KMS-11 (cell line): ENCODE data around the gene FHIT.

ENCODE experiments used
- H2AFZ ChIP-seq: fragments of 200-600 bp; sonication (generic); 2 replicates; pipeline ENCODE4 v1.6.1; 2016; ENCODE audit warnings: antibody characterized with exemption, mixed run types, low read depth
- H3K27ac ChIP-seq: fragments of 200-600 bp; sonication (generic); 2 replicates; pipeline ENCODE4 v1.6.1; 2016; ENCODE audit warnings: mild to moderate bottlenecking, mixed run types
- H3K27me3 ChIP-seq: fragments of 200-600 bp; sonication (generic); 2 replicates; pipeline ENCODE4 v1.6.1; 2017; ENCODE audit warnings: mild to moderate bottlenecking, low read depth, mixed run types, moderate library complexity; ENCODE audit not compliant: insufficient read depth
- H3K36me3 ChIP-seq: fragments of 200-600 bp; sonication (generic); 2 replicates; pipeline ENCODE4 v1.6.1; 2017; ENCODE audit warnings: mild to moderate bottlenecking, mixed run types; ENCODE audit not compliant: insufficient read depth
- H3K4me1 ChIP-seq: fragments of 200-600 bp; sonication (generic); 2 replicates; pipeline ENCODE4 v1.6.1; 2016; ENCODE audit warnings: mild to moderate bottlenecking, low read depth, mixed run types; ENCODE audit not compliant: poor library complexity, severe bottlenecking
- H3K4me2 ChIP-seq: fragments of 200-600 bp; sonication (generic); 2 replicates; pipeline ENCODE4 v1.7.0; 2016; ENCODE audit warnings: mild to moderate bottlenecking, mixed run types
- H3K4me3 ChIP-seq: fragments of 200-600 bp; sonication (generic); IDR thresholded peaks from 2 replicates; pipeline ENCODE4 v1.6.1; 2017; ENCODE audit warnings: low read depth, low read length, mixed read lengths; ENCODE audit not compliant: insufficient read depth
- H3K79me2 ChIP-seq: fragments of 200-600 bp; sonication (generic); 2 replicates; pipeline ENCODE4 v1.6.1; 2016; ENCODE audit warnings: low read depth, mixed run types; ENCODE audit not compliant: insufficient read depth
- H3K9ac ChIP-seq: fragments of 200-600 bp; sonication (generic); 2 replicates; pipeline ENCODE4 v1.6.1; 2016; ENCODE audit warnings: mild to moderate bottlenecking, mixed run types
- H4K20me1 ChIP-seq: fragments of 200-600 bp; sonication (generic); 2 replicates; pipeline ENCODE4 v1.6.1; 2016; ENCODE audit warnings: mild to moderate bottlenecking, mixed run types; ENCODE audit not compliant: insufficient read depth
- TF ChIP-seq, protein P1 (sequence below): fragments of 200-600 bp; sonication (generic); conservative IDR thresholded peaks from 2 replicates; pipeline ENCODE4 v1.6.1; 2017; ENCODE audit warnings: low read depth, mild to moderate bottlenecking, antibody characterized with exemption, low read length, moderate library complexity, mixed read lengths

The FHIT gene

GRCh38 chr3:60153221-60153999 is 1097.8 kb downstream of the FHIT start:
- H3K9ac ChIP-seq: no peak overlapping the region
- H2AFZ ChIP-seq: no peak overlapping the region
- H3K27me3 ChIP-seq: no peaks in the 10 kb centered on the region
- no peak overlapping the region for H3K4me3 ChIP-seq
- H3K79me2 ChIP-seq: no peaks in the 10 kb centered on the region
- H3K27ac ChIP-seq: no peak overlapping the region
- TF ChIP-seq, protein P1, sequence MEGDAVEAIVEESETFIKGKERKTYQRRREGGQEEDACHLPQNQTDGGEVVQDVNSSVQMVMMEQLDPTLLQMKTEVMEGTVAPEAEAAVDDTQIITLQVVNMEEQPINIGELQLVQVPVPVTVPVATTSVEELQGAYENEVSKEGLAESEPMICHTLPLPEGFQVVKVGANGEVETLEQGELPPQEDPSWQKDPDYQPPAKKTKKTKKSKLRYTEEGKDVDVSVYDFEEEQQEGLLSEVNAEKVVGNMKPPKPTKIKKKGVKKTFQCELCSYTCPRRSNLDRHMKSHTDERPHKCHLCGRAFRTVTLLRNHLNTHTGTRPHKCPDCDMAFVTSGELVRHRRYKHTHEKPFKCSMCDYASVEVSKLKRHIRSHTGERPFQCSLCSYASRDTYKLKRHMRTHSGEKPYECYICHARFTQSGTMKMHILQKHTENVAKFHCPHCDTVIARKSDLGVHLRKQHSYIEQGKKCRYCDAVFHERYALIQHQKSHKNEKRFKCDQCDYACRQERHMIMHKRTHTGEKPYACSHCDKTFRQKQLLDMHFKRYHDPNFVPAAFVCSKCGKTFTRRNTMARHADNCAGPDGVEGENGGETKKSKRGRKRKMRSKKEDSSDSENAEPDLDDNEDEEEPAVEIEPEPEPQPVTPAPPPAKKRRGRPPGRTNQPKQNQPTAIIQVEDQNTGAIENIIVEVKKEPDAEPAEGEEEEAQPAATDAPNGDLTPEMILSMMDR: no peak
- no peaks in the 10 kb centered on the region for H3K36me3 ChIP-seq
- H3K4me2 ChIP-seq: no peak overlapping the region
- no peaks in the 10 kb centered on the region for H3K4me1 ChIP-seq
- no peaks in the 10 kb centered on the region for H4K20me1 ChIP-seq

GRCh38 chr3:60149501-60149900 is 1101.8 kb downstream of the FHIT start:
- H3K4me2 ChIP-seq: no peak overlapping the region
- no peaks in the 10 kb centered on the region for H4K20me1 ChIP-seq
- TF ChIP-seq, protein P1: no peak
- H3K4me1 ChIP-seq: no peaks in the 10 kb centered on the region
- H3K27ac ChIP-seq: no peak overlapping the region
- no peaks in the 10 kb centered on the region for H3K27me3 ChIP-seq
- H3K9ac ChIP-seq: no peak overlapping the region
- H2AFZ ChIP-seq: no peak overlapping the region
- no peaks in the 10 kb centered on the region for H3K36me3 ChIP-seq
- H3K79me2 ChIP-seq: no peaks in the 10 kb centered on the region
- H3K4me3 ChIP-seq: no peak overlapping the region

GRCh38 chr3:60147249-60147950 is 1103.9 kb downstream of the FHIT start:
- no peak overlapping the region for H3K4me3 ChIP-seq
- no peak overlapping the region for H3K9ac ChIP-seq
- no peak overlapping the region for H3K27ac ChIP-seq
- no peaks in the 10 kb centered on the region for H4K20me1 ChIP-seq
- no peaks in the 10 kb centered on the region for H3K79me2 ChIP-seq
- H3K4me1 ChIP-seq: no peaks in the 10 kb centered on the region
- H3K4me2 ChIP-seq: no peak overlapping the region
- H2AFZ ChIP-seq: no peak overlapping the region
- TF ChIP-seq, protein P1: no peak
- H3K27me3 ChIP-seq: no peaks in the 10 kb centered on the region
- no peaks in the 10 kb centered on the region for H3K36me3 ChIP-seq

- Histone ChIP-seq H3K27ac (no peak overlapping the region), H3K4me2 (no peak overlapping the region), H2AFZ (no peak overlapping the region), H3K4me1 (no peaks in the 10 kb centered on the region), H4K20me1 (no peaks in the 10 kb centered on the region), H3K79me2 (no peaks in the 10 kb centered on the region), H3K27me3 (no peaks in the 10 kb centered on the region), H3K36me3 (no peaks in the 10 kb centered on the region), H3K4me3 (no peak overlapping the region), H3K9ac (no peak overlapping the region)
- TF ChIP-seq, protein P1: no peak
Measured at GRCh38 chr3:60146121-60146520, 1105.1 kb downstream of the FHIT start.
